ENCODE results near the gene CSRP1. TPM values are rescaled to one million over a fixed set of nuclear protein-coding genes. Genes with fewer than 3 reads are reported as not detected.

CSRP1 gene
- polyA plus RNA-seq, 1 experiment = 957 TPM

GRCh38 chr1:201444792-201445191, 62.1 kb downstream of the CSRP1 start:
- peaks cover 1% of the 10 kb centered on the region; the same call in 1 of the 2 replicates for H3K27me3 ChIP-seq (ENCODE audit: control insufficient read depth, insufficient read depth, low read length)
- CTCF ChIA-PET = interaction anchor here (1.3 to 9.2 kb wide), 5 partner anchors 9 to 68 kb away, joined by 3 to 121 read pairs (median 8); partner anchors contain the start of gene PHLDA3
- no peak for DNase-seq (ENCODE audit: low read depth)
- no peaks in the 10 kb centered on the region for H3K36me3 ChIP-seq (ENCODE audit: control insufficient read depth, insufficient read depth, low read length)
- H3K4me3 ChIP-seq (ENCODE audit: low read depth, low read length) = no peak overlapping the region
- POLR2A ChIA-PET = no interaction called here
- no peak for TF ChIP-seq CTCF (IDR thresholded peaks at IDR 0.05; ENCODE audit: insufficient read depth, low read depth, low read length)

- no peaks in the 10 kb centered on the region for H3K36me3 ChIP-seq (ENCODE audit: control insufficient read depth, insufficient read depth, low read length)
- no peak for DNase-seq (ENCODE audit: low read depth)
- no peak overlapping the region for H3K4me3 ChIP-seq (ENCODE audit: low read depth, low read length)
- no peak for TF ChIP-seq CTCF (IDR thresholded peaks at IDR 0.05; ENCODE audit: insufficient read depth, low read depth, low read length)
- peaks cover 1% of the 10 kb centered on the region; the same call in 1 of the 2 replicates for H3K27me3 ChIP-seq (ENCODE audit: control insufficient read depth, insufficient read depth, low read length)
- ChIA-PET POLR2A (no interaction called here), CTCF (interaction anchor here (1.3 to 9.2 kb wide), 3 partner anchors 8 to 69 kb away, joined by 3 to 83 read pairs (median 8); no protein-coding TSS in a partner anchor)
These were observed 63.2 kb downstream of the CSRP1 start for GRCh38 chr1:201443747-201444146.

- CTCF ChIA-PET = interaction anchor here (0.9 to 6.2 kb wide), 10 partner anchors 11 to 76 kb away, joined by 3 to 129 read pairs (median 15); partner anchors contain the start of gene PHLDA3
- Histone ChIP-seq H3K4me3 (ENCODE audit: low read depth, low read length) (no peak overlapping the region), H3K36me3 (ENCODE audit: control insufficient read depth, insufficient read depth, low read length) (no peaks in the 10 kb centered on the region), H3K27me3 (ENCODE audit: control insufficient read depth, insufficient read depth, low read length) (no peaks in the 10 kb centered on the region)
- DNase-seq (ENCODE audit: low read depth) = no peak
- TF ChIP-seq CTCF (IDR thresholded peaks at IDR 0.05; ENCODE audit: insufficient read depth, low read depth, low read length) = no peak
- POLR2A ChIA-PET = no interaction called here
These were observed 70.0 kb downstream of the CSRP1 start for GRCh38 chr1:201436969-201437368.

GRCh38 chr1:201436393-201436792, 70.5 kb downstream of the CSRP1 start:
- ChIA-PET POLR2A (no interaction called here), CTCF (interaction anchor here (0.6 to 6.2 kb wide), 25 partner anchors 10 to 1359 kb away, joined by 3 to 129 read pairs (median 7); partner anchors contain the start of genes PHLDA3 and TNNI1)
- DNase-seq (ENCODE audit: low read depth) = no peak
- peak; percentile 55 for TF ChIP-seq CTCF (IDR thresholded peaks at IDR 0.05; ENCODE audit: insufficient read depth, low read depth, low read length)
- no peaks in the 10 kb centered on the region for H3K27me3 ChIP-seq (ENCODE audit: control insufficient read depth, insufficient read depth, low read length)
- H3K4me3 ChIP-seq (ENCODE audit: low read depth, low read length) = no peak overlapping the region
- H3K36me3 ChIP-seq (ENCODE audit: control insufficient read depth, insufficient read depth, low read length) = no peaks in the 10 kb centered on the region

- Histone ChIP-seq H3K27me3 (ENCODE audit: control insufficient read depth, insufficient read depth, low read length) (peaks cover 7% of the 10 kb centered on the region), H3K4me3 (ENCODE audit: low read depth, low read length) (no peak overlapping the region), H3K36me3 (ENCODE audit: control insufficient read depth, insufficient read depth, low read length) (no peaks in the 10 kb centered on the region)
- ChIA-PET CTCF (interaction anchor here (0.7 to 6.2 kb wide), 10 partner anchors 14 to 78 kb away, joined by 3 to 129 read pairs (median 8); partner anchors contain the start of gene PHLDA3), POLR2A (no interaction called here)
- DNase-seq (ENCODE audit: low read depth) = no peak
- no peak for TF ChIP-seq CTCF (IDR thresholded peaks at IDR 0.05; ENCODE audit: insufficient read depth, low read depth, low read length)
These were observed 72.7 kb downstream of the CSRP1 start for GRCh38 chr1:201434266-201434665.
